Bone marrow (tissue), 2 donors: ENCODE results near the gene LENG8.
A peak's percentile ranks its signal among the peaks of the same experiment; 100 is the strongest.

Experiments used
- DNase-seq, 2 donors: peaks; one replicate each; lab custom pipeline; 2025; lab: John Stamatoyannopoulos, UW

The LENG8 gene

GRCh38 chr19:54448774-54449700, at the start of gene LENG8:
Gene LENG8 (plus strand): TSS chr19:54449199. CDS start chr19:54451345, 2,146 bp downstream.
- peak; percentile 96 to 98 for DNase-seq

GRCh38 chr19:54400913-54401312, 48.1 kb upstream of the LENG8 start:
- DNase-seq, result no peak

DNA sequence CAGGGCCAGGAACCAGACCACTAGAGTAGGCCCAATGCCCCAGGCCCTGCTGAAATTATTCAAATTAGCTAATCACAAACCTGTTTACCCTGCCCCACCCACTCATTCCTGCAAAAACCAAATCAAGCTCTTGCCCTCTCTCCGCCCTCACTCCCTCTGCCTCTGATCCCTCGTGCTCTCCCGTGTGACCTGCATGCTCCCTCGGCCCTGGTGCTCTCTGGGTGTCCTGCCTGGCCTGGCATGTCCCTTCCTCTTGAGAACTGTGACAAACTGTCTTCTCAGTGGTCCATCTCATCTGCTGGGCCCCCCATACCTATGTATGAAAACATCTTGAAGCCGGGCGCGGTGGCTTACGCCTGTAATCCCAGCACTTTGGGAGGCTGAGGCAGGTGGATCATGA, 45.9 kb upstream of the LENG8 start:
- DNase-seq, result no peak

GRCh38 chr19:54405628-54406027, 43.4 kb upstream of the LENG8 start:
- DNase-seq, result no peak

GRCh38 chr19:54407780-54408179, 41.2 kb upstream of the LENG8 start:
- no peak for DNase-seq

DNA sequence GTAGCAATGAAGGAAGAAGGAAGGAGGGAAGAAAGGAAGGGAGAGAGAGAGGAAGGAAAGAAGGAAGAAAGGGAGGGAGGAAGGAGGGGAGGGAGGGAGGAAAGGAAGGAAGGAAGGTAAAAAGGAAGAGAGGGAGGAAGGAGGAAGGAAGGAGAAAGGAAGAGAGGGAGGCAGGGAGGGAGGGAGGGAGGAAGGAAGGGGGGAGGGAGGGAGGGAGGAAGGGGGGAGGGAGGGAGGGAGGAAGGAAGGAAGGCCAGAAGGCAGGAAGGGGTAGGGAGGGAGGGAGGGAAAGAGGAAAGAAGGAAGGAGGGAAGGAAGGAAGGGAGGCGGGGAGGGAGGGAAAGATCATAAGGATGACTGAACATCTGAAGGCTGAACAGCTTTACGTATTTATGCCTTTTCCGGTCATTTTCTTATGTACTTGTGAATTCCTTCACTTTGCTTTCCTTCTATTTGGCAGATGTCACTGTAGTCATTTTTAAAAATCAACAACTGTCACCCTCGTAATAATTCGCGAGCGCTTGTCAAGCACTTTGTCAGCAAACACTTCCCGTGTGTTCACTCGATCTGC, 40.5 kb upstream of the LENG8 start:
- no peak for DNase-seq

- DNase-seq, result no peak
These were observed 38.0 kb upstream of the LENG8 start for GRCh38 chr19:54411033-54411432.

GRCh38 chr19:54412877-54413276, 36.1 kb upstream of the LENG8 start:
- no peak for DNase-seq

DNA sequence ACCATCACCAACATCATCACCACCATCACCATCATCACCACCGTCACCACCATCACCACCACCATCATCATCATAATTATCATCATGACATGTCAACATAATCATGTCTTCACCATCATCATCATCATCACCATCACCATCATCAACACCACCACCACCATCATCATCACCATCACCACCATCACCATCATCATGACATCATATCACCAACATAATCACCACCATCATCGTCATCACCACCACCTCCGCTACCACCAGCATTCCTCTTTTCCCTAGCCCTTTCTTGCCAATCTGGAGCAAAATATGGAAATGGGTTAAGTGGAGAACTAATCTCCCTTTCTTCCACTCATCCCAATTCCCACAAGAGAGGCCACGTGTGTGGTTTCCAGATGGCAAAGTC, 34.8 kb upstream of the LENG8 start:
- DNase-seq, result no peak

DNA sequence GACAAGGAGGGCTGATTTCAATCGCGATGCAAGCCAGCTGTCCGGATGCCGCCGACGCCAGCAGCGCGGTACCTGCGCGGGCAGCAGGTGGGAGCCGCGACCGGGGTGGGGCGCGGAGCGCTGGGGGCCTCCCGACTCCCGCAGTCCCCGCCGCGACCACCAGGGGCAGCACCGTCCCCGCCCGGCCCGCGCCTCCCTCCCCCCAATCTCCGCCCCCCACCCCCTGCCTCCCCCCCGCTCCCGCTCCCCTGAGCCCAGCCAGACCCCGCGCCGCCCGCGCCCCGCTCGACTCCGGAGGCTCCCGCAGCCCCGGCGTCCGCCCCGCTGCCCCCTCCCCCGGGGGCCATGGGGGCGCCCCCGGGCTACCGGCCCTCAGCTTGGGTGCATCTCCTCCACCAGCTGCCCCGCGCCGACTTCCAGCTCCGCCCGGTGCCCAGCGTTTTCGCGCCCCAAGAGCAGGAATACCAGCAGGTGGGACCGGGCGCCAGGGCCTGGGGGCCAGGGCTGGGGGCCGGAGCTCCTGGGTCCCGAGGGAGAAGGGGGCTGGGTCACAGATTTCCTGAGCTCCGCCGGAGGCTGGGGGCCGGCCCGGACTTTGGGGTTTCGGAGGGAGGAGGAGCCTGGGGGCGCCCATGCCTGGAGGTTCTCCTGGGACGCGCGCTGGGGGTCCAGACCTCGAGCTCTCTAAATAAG, 33.6 kb upstream of the LENG8 start, which contains the start of gene TTYH1:
Gene TTYH1, plus strand, starts transcription at position 257 of the 693 bp plus-strand sequence. Its CDS starts 89 bp downstream, at position 346.
- DNase-seq, result no peak

DNA sequence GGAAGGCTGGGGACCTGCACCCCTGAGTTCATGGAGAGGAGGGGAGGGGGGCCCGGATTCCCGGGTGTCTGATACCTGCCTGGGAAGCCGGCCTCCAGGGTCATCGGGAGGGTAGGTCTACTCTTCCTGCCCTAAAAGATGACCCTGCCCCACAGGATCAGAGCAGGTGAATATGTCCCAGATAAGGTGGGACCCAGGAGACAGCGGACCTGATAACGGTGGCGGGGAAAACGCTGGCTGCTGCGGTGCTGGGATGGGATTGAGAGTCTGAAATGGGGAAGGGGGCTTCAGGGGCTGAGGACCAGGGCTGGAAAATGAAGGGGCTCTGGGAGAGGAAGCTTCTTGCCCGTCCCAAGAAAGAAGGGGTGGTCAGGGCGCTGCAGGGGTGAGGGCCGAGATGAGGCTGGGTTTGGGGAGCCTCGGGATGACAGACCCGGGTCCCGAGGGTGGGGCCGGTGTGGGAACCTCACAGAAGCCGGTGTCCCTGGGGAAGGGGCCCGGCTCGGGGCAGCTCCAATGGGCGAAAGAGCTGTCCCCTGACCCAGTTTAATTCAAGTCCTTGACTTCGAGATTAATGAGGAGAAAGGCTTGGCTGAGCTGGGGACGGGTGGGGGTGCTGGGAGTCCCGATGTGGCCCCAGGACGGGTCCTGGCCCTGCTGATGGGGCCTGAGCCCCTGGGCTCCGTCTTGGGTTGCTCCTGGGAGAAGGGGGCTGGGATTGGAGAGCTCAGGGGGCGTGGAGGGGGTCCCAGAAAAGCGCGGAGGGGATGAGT, 32.9 kb upstream of the LENG8 start:
- DNase-seq, result no peak

GRCh38 chr19:54416695-54417491, 32.1 kb upstream of the LENG8 start:
- no peak for DNase-seq

- DNase-seq, result peak in 1 of 2 donors; percentile 90
These were observed 30.7 kb upstream of the LENG8 start for GRCh38 chr19:54418030-54418929.

DNA sequence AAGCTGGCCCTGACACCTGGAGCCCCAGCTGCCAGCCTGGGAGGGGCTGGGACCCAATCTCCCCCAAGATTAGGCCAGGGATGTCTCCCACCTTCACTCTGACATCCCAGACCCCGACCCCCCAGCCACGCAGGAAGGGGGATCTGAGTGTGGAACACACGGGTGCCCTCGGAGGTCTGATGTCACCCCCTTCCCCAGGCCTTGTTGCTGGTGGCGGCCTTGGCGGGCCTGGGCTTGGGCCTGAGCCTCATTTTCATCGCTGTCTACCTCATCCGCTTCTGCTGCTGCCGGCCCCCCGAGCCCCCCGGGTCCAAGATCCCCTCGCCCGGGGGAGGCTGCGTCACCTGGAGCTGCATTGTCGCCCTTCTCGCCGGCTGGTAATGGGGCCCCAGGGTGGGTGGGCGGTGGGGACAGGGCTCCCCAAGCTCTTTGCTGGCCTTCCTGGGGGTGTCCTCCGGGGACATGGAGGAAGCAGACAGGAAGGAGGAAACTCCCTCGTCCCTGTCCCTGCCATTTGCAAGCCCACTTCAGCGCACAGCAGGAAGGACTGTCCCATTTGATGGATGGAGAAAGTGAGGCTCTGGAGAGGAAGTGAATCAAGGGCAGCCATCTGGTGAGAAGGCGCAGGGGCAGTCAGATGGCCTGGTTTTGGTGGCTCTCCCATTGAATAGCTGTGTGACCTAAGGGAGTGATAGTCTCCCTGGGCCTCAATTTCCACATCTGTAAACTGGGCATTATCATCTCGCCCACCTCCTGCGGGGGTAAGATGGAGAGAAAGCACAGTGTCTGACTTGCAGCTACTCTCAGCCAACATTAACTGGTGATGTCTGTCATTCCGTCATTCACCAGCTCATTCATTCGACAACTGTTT, 29.8 kb upstream of the LENG8 start:
- no peak for DNase-seq

- no peak for DNase-seq
These were observed 29.0 kb upstream of the LENG8 start for GRCh38 chr19:54420068-54420382.

DNA sequence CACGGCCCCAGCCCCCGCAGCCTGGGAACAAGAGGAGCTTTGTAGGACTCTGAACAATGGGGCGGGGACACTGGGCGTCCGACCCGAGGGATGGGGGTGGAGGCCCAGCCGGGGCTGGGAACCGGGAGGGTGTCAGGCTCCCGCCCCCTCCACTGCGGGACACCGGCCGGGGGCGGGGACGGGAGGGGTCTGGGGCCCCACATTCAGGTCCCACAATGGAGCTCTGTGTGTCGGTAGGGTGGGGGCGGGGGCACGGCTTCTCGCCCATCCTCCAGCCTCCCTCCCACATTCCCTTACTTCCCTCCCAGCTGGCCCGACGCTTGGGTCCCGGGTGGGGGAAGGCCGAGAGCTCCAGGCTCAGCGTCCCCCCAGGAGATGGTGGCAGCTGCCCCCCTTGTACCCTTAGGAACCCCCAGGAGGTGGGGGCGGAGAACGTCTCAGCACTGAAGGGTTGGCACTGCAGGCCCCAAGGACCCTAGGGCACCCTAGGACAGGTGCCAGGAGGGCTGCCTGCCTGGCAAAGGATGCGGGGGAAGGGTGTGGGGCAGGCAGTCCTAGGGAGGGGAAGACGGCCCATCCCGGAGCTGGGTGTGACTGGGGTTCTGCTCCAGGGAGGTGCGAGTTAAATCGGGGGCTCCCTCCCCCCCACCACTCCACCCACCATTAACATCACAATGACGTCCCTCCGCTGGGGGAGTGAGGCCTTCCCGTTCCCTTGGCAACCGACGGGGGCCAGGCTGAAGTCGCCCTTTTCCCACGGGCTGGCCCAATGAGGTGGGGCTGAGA, 28.4 kb upstream of the LENG8 start:
- no peak for DNase-seq

GRCh38 chr19:54421169-54421516, 27.9 kb upstream of the LENG8 start:
- no peak for DNase-seq

DNA sequence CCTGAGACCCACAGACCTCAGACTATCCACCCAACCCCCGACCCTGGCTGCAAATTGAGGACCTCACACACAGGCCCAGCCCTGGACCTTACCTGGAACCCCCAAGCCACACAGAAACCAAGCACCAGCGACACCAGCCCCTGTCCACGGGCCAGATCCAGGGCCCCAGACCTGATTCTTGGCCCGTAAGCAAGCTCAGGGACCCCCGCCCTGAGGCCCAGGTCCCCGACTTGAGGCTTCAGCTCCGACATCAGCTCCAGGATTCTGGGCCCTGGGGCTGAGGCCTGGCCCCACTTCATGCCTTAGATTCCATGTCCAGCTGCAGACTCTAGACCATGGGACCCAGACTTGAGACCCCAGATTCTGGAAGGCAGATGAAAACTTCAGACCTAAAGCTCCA, 27.5 kb upstream of the LENG8 start:
- DNase-seq, result no peak

- no peak for DNase-seq
These were observed 26.9 kb upstream of the LENG8 start for GRCh38 chr19:54422136-54422535.
